Tongue (tissue), 2 donors: ENCODE measurements around the gene TBC1D22A. TPM values are rescaled to one million over a fixed set of nuclear protein-coding genes. Genes with fewer than 3 reads are reported as not detected.
"Not testable (repeated sequence)": the region's sequence is repeated elsewhere in the genome, so short reads cannot be mapped to it uniquely, and the experiment has no call there.

Experiments
- DNase-seq: peaks from one replicate; pipeline ENCODE4 v3.0.0-alpha.2; 2015
- total RNA-seq: library from RNA; depleted of rRNA; stranded (reverse); fragments of >200 nt; gene quantifications from one replicate; pipeline ENCODE4 v1.2.3, GENCODE V29; 2014

Gene TBC1D22A
- total RNA-seq, 1 donor from 2014 or later = 14.3 TPM

DNA sequence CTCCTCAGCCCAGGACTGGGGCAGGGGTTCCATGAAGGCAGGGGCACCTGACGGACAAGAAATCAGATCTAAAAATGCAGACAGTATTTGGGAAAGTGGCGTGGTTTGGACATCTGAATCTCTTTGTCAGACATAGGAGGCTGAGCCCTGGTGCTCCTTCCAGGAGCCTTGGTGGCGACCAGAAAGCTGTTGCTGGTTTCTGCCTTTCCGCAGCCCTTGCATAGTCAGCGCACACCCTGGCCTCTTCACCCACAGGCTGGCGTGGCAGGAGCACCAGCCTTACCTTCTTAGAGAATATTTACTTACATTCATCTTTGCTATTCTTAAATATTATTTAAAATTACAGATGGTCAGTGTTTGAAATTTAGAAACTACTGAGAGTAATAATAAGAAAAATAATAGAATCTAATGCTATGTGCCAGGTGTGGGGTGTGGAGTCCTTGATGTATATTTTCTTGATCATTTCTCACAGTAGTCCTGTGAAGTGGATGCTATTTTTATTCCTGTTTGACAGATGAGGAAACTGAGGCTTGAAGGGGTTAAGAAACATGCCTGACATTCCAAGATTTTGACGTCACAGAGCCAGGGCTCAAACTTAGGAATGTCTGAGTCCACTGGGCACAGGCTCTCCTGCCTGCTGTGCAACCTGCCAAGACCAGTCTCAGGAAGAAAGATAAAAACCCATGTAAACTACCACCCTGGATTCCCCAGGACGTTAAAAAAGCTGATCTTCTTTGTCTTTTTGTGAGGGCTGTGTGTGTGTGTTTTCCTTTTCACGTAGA, 51.6 kb downstream of the TBC1D22A start:
- no peak for DNase-seq

DNA sequence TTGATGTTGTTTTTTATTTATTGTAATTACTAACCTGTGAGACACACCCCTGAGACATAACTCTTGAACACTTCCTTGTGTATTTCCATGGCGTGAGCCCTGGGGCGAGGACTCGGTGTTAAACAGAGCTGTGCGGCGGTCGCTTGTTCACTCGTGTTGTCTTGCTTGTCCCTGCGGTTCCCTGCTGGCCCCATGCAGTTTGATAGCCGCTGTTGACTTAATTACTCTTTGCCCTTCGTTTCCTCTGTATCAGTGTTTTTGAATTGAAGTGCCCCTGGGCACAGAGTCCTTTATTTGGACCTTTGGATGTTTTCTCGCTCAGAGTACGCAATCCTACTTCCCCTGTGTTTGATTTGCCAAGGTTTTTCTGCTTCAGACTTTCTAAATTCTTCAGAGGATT, 52.7 kb downstream of the TBC1D22A start:
- DNase-seq = no peak

GRCh38 chr22:46815559-46815895, 53.1 kb downstream of the TBC1D22A start:
- no peak for DNase-seq

DNA sequence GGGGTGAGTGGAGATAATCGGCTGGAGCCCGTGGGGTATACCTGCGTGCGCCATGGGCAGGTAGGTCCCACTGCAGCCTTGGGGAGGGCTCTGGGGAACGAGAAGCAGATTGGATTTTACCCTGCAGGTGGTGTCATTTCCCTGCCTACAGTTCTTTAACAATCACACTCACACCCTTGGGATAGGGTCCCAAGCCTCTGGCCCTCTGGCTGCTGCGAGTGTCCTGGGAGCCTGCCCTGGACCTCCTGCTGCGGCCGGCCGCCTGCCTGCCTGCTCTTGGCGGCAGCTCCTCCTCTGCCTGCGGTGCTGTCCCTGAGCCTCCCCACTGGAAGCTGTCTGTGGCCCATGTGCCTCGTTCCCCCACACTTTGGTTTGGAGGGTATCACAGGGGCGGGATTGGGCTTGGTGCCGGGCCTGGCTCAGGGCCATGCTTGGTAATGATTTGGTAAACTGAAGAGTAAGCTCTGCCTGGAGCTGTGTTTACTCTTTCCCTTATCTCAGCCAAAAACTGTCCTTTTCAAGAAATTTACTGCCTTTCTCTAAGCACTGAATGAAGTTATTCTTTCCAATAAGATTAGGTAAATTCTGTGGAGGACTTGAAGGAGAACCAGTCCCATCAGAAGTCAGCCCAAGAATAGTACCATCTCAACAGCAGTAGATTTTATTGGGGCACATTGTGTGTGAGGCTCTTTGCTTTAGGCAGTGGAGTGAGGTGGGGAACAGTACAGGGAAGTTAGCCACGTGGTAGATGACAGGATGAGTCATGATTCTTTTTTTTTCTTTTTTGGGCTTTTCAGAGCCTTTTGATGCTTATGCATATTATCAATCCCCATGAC, 53.7 kb downstream of the TBC1D22A start:
- DNase-seq = no peak

- DNase-seq = not testable (repeated sequence)
These were observed 54.9 kb downstream of the TBC1D22A start for GRCh38 chr22:46817390-46817789.

DNA sequence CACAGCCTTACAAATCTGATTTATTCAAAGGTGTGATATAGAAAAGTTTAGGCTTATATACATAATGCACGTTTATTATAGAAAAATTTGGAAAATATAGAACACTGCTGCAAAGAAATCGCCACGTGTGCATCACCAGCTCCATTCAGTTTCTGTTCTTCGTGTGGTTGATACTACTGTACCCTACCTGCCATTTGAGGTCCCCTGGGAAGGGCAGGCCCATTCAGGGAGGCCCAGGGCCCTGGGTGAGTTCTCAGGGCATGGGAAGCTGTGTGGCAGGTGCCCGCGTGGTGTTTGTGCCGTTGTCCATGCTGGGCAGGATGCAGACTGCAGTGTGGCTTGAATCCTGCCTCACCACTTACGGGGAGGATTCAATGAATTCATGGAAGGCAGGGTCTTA, 60.8 kb downstream of the TBC1D22A start:
- no peak for DNase-seq

DNA sequence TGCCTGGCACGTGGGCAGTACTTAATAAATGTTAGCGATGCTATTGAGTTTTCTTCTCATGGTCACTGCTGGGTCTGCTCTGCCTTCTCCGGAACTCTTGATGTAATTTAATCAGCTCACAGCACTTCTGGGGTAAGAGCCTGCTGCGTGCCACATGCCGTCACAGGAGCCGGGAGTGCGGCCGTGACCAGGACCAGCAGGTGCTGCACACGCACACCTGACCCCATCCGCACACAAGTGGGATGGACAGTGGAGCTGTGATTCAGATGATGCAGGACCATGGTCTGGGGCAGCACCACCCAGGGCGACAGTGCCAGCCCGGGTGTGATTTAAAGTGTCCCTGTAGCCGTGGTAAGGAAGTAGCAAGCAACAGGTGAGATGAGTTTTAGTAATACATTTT, 61.2 kb downstream of the TBC1D22A start:
- no peak for DNase-seq

DNA sequence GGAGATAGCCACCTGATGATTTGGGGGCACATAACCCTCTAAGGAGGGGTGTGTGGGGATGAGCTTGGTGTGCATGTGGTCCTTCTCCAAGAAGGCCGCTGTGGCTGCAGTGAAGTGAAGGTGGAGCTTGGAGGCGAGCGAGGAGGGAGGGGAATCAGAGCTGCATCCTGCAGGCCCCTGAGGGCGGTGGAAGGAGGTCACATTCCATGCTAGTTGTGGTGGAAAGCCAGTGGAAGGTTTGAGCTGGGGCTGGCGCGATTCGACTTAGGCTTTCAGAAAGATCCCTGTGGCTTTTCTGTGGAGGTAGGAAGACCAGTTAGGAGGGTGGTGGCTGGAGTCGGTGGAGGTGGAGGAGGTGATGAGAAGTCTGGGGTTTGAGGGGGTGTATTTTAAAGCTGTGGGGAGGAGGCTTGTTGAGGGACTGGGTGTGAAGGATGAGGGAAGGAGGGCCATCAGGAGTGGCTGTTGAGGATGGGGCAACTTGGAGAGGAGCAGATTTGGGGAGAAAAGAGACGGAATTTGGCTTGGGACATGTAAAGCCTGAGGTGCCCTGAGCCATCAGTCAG, 62.0 kb downstream of the TBC1D22A start:
- no peak for DNase-seq

- DNase-seq = no peak
These were observed 62.6 kb downstream of the TBC1D22A start for GRCh38 chr22:46824980-46825544.

GRCh38 chr22:46826438-46827135, 64.1 kb downstream of the TBC1D22A start:
- no peak for DNase-seq

DNA sequence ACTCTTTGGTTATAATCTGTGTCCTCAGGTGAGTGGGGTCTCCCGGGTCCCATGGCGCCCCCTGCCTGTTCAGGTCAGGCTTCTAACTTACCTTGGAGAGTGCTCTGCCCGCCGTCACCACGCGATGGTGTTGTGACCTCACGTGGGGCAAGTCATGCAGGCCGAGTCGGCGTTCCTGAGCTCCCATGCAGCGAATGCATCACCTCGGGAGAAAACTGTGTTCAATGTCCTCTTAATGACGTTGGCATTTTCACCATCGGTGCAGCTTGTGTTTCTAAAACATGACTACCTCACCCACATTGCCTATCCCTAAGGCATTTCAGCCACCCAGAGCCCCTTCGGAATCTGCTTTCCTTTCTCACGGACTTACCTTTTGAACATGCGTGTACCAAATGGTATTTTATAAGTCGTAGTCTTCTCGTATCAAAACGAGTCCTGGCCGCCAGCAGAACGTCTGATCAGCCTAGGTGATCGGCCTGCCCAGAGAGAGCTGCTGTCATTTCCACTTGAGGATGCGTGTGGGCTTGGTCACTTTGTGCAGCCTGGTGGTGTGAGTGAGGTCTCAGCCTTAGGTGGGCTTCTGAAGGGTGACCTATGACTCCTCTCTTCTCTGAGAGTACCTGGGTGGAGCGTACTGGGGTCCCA, 64.8 kb downstream of the TBC1D22A start:
- DNase-seq = no peak

GRCh38 chr22:46827781-46828180, 65.3 kb downstream of the TBC1D22A start:
- no peak for DNase-seq

- no peak for DNase-seq
These were observed 66.0 kb downstream of the TBC1D22A start for GRCh38 chr22:46828323-46828900.

DNA sequence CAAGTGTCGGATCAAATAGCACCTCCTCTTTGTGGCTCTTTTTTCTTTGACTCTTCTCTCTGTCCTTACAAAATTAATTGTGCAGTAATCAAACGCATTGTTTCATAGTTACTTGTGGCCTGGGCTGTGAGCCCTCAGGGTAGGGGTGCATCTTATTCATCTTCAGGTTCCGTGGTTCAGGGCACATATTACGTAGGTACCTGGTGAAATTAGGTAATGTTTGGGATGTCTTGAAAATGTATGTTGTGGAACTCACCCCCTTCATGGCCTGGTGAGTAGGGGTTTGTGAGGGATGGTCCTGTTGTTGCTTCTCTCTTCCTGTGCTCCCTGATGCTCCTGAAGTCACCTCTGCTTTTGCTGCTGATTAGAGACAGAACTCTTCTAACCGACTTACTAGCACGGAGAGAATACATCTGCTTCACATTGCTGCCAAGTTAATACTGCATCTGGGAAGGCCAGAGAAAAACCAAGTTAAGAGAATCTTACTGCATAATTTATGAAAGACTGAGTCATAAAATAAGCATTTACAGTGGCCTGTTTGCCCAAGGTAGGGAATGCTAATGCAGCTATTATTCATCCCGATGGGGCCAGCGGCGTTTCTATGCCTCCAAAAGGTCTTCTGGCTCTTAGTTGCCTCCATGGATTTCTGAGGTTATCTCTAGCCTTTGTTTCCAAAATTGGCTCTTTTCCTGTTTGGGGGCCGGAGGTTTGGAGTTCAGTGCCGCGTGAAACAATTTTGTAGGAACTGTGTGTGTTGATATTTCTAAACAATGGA, 66.9 kb downstream of the TBC1D22A start:
- DNase-seq = peak; percentile 73

GRCh38 chr22:46829941-46830715, 67.7 kb downstream of the TBC1D22A start:
- DNase-seq = peak; percentile 77

- no peak for DNase-seq
These were observed 68.4 kb downstream of the TBC1D22A start for GRCh38 chr22:46830841-46831240.

GRCh38 chr22:46833228-46833627, 70.8 kb downstream of the TBC1D22A start:
- peak; percentile 29 for DNase-seq

DNA sequence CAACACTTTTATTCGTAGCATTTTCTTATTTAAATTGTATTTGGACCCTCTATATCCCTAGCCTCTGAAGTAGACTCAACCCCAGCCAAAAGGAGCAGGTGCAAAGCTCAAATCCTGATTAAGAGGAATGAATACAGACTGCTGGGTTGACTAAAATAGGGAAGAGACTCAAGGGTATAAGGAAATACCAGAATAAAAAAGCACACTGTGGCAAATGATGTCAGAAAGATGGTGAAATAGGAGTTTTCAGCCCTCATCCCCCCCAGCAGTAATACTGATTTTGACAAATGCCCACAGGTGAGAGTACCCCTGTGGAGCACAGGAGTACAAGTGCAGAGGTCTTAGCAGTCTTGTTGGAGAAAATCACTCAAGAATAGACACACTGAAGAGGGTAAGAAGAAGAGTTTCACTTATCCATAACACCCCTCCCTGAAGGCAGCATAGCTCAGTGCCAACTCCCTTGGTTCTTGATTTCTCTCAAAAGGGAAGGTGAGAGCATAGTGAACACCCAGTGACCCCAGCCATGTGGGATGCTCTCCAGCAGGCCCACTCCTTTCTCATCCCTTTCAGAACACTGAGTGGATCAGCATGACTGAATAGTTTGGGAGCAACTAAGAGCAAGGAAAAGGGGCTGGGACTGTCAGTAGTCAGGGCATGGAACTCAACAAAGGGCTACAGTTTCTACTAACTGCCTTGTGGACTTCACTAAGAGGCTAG, 71.7 kb downstream of the TBC1D22A start:
- no peak for DNase-seq

GRCh38 chr22:46835288-46835687, 72.8 kb downstream of the TBC1D22A start:
- DNase-seq = no peak
